ENCODE results near the gene PHF24. TPM values are rescaled to one million over a fixed set of nuclear protein-coding genes. Genes with fewer than 3 reads are reported as not detected.

Gene PHF24
- total RNA-seq, 2 donors from 2014 or later, result 111 TPM; not detected in 1

DNA sequence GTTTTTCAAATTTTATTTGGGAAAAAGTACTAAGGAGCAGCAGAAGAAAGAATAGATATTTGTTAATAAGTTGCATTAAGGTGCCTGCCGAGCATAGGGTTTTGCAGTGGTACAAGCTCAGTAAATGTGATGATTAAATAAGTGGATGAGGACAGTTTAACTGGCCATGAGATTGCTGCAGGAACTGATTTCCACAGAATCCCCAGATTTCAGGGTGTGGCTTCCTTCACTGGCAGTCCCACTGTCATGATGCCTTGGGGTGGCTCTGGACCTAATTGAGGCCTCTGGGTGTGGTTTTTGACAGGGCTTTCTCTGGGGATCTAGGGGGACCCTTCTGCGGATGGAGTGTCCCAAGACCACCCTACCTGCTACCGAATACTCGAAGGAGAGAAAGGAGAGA, 1.4 kb downstream of the PHF24 start:
- intact Hi-C loops (cut with DNase I), result no loop called here
- 91% methylated on average over 4 of the region's 4 CpGs for WGBS
- H3K4me3 ChIP-seq, result no peak overlapping the region
- no peaks in the 10 kb centered on the region for H3K36me3 ChIP-seq
- H3K27me3 ChIP-seq (replicated peaks; ENCODE audit: insufficient read depth), result no peaks in the 10 kb centered on the region
- TF ChIP-seq POLR2AphosphoS5 (IDR thresholded peaks at IDR 0.05), result no peak
- TF ChIP-seq, protein P1, sequence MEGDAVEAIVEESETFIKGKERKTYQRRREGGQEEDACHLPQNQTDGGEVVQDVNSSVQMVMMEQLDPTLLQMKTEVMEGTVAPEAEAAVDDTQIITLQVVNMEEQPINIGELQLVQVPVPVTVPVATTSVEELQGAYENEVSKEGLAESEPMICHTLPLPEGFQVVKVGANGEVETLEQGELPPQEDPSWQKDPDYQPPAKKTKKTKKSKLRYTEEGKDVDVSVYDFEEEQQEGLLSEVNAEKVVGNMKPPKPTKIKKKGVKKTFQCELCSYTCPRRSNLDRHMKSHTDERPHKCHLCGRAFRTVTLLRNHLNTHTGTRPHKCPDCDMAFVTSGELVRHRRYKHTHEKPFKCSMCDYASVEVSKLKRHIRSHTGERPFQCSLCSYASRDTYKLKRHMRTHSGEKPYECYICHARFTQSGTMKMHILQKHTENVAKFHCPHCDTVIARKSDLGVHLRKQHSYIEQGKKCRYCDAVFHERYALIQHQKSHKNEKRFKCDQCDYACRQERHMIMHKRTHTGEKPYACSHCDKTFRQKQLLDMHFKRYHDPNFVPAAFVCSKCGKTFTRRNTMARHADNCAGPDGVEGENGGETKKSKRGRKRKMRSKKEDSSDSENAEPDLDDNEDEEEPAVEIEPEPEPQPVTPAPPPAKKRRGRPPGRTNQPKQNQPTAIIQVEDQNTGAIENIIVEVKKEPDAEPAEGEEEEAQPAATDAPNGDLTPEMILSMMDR (IDR thresholded peaks at IDR 0.05), result no peak
- TF ChIP-seq POLR2A (IDR thresholded peaks at IDR 0.05), result no peak
- DNase-seq (ENCODE audit: low spot score), result no peak
- H3K9me3 ChIP-seq, result no peaks in the 10 kb centered on the region
- H3K4me1 ChIP-seq (replicated peaks), result no peaks in the 10 kb centered on the region
- H3K27ac ChIP-seq, result no peak overlapping the region

DNA sequence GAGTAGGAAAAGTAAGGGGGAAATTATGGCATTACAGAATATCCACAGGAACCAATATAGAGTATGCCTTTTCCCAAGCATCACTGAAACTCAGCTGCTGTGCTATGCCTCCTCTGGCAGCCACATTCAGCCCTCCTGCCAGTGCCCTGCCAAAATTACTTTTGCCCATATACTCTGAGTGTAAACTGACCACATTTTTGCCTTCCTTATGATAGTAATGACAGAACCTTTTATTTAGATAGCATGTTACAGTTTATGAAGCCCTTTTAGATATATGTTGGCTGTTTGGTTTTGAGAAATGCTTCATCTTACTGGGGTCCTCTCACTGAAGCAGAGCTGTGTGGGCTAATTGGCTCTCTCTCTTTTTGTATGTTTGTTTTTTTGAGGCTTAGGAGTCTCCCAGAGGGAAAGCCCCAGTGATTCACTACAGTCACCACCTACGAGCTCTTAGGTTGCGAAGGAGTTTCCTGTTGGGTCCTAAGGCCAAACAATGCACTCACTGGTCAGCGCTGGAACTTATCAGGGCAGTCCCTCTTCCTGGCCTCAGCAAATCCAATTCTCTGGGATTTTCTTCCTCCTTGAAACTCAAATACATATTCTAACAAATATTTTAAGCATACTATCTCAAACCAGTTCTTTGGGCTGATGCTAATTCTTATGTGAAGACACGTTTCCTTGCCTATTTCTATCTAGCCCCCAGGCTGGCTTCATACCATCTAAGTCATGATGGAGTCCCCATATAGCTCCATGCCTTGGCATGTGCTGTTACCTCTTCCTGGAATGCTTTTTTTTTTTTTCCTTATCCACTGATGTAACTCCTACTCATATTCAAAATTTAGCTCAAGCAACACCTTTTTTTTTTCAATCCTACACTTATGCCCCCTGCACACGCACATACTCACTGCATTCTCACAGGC, 3.7 kb downstream of the PHF24 start:
- Histone ChIP-seq H3K9me3 (no peaks in the 10 kb centered on the region), H3K4me1 (replicated peaks) (no peaks in the 10 kb centered on the region), H3K27me3 (replicated peaks; ENCODE audit: insufficient read depth) (peaks cover 4% of the 10 kb centered on the region), H3K27ac (no peak overlapping the region), H3K36me3 (no peaks in the 10 kb centered on the region), H3K4me3 (no peak overlapping the region)
- intact Hi-C loops (cut with DNase I), result no loop called here
- DNase-seq (ENCODE audit: low spot score), result no peak
- TF ChIP-seq POLR2A (IDR thresholded peaks at IDR 0.05) (no peak), POLR2AphosphoS5 (IDR thresholded peaks at IDR 0.05) (no peak)
- TF ChIP-seq, protein P1 (IDR thresholded peaks at IDR 0.05), result no peak
- 42% methylated on average over 5 of the region's 5 CpGs for WGBS

DNA sequence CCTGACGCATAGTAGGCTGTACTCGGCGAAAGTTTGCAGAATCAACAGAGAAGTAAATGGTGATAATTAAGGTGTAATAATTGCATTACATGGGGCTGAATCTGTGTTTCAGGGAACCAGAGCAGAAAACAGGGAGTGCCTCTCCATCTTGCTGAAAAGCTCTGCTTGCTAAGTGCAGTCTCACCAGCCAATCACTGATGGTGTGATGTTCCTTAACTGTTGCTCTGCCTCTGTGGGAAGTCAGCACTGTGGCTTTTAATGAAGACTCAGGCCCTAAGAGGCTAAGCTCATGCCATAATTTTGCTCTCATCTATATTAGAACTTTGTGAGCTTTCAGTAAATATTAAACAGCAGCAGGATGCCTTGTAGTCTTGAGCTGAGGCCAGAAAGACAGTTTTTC, 4.5 kb downstream of the PHF24 start:
- peaks cover 4% of the 10 kb centered on the region for H3K27me3 ChIP-seq (replicated peaks; ENCODE audit: insufficient read depth)
- H3K9me3 ChIP-seq, result no peaks in the 10 kb centered on the region
- no peaks in the 10 kb centered on the region for H3K4me1 ChIP-seq (replicated peaks)
- intact Hi-C loops (cut with DNase I), result no loop called here
- DNase-seq (ENCODE audit: low spot score), result no peak
- H3K27ac ChIP-seq, result no peak overlapping the region
- H3K4me3 ChIP-seq, result no peak overlapping the region
- TF ChIP-seq, protein P1 (IDR thresholded peaks at IDR 0.05), result no peak
- no peak for TF ChIP-seq POLR2AphosphoS5 (IDR thresholded peaks at IDR 0.05)
- TF ChIP-seq POLR2A (IDR thresholded peaks at IDR 0.05), result no peak
- 80% methylated on average over 3 of the region's 3 CpGs for WGBS
- no peaks in the 10 kb centered on the region for H3K36me3 ChIP-seq

DNA sequence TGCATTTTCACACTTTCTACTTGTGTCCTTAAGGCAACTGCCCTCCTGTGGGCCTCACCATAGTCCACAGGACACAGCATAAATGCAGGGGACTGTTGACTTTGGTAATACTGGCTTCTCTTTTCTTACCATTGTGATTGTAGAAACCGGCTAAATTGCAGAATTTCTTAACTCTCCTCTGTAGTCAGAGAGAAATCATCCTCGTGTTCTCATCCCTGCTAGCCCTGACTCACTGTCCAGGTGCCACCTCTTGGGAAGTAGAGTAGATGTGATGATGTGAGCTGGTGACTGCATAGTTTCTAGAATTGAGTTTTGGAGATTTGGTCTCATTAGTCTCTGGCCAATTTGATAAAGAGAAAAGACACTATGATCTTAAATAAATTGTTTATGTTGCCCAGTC, 5.5 kb downstream of the PHF24 start:
- no peak for DNase-seq (ENCODE audit: low spot score)
- no peak overlapping the region for H3K27ac ChIP-seq
- 69% methylated on average over 2 of the region's 2 CpGs for WGBS
- TF ChIP-seq, protein P1 (IDR thresholded peaks at IDR 0.05), result no peak
- TF ChIP-seq POLR2AphosphoS5 (IDR thresholded peaks at IDR 0.05) (no peak), POLR2A (IDR thresholded peaks at IDR 0.05) (no peak)
- H3K4me3 ChIP-seq, result no peak overlapping the region
- no peaks in the 10 kb centered on the region for H3K36me3 ChIP-seq
- H3K27me3 ChIP-seq (replicated peaks; ENCODE audit: insufficient read depth), result peaks cover 4% of the 10 kb centered on the region
- H3K4me1 ChIP-seq (replicated peaks), result no peaks in the 10 kb centered on the region
- intact Hi-C loops (cut with DNase I), result no loop called here
- H3K9me3 ChIP-seq, result no peaks in the 10 kb centered on the region

DNA sequence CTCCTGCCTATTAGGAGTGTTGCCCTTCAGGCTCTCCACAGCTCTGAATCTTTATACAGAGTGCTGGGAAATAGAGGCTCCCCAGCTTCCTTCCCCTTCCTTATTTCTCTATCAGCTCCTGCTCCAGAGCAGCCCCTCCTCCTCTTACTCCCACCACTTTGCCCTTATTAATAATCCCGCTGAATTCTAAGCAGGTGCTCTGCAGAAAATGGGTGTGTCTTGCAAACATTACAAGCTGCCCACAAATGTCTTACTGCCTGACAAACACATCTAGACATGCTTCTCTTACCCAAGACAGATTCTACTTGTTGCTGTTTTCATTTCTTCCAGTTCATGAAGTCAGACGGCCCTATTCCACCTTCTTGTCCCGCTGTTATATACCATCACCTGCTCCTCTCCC, 6.4 kb downstream of the PHF24 start:
- intact Hi-C loops (cut with DNase I), result no loop called here
- Histone ChIP-seq H3K9me3 (no peaks in the 10 kb centered on the region), H3K27ac (no peak overlapping the region), H3K4me3 (no peak overlapping the region), H3K27me3 (replicated peaks; ENCODE audit: insufficient read depth) (peaks cover 4% of the 10 kb centered on the region), H3K4me1 (replicated peaks) (no peaks in the 10 kb centered on the region), H3K36me3 (no peaks in the 10 kb centered on the region)
- TF ChIP-seq POLR2A (IDR thresholded peaks at IDR 0.05) (no peak), POLR2AphosphoS5 (IDR thresholded peaks at IDR 0.05) (no peak)
- TF ChIP-seq, protein P1 (IDR thresholded peaks at IDR 0.05), result no peak
- no peak for DNase-seq (ENCODE audit: low spot score)
- 49% methylated on average over 3 of the region's 3 CpGs for WGBS

Data from prostate gland (tissue), 2 donors.